ENCODE data around the gene CDH24. TPM values are rescaled to one million over a fixed set of nuclear protein-coding genes. Genes with fewer than 3 reads are reported as not detected.
A peak's percentile ranks its signal among the peaks of the same experiment; 100 is the strongest.

The CDH24 gene
- total and polyA plus RNA-seq, 2 of the 13 experiments (the other 11 are each of a cell fraction or from before 2014, with no cell fraction given): 0.69 to 0.99 TPM

DNA sequence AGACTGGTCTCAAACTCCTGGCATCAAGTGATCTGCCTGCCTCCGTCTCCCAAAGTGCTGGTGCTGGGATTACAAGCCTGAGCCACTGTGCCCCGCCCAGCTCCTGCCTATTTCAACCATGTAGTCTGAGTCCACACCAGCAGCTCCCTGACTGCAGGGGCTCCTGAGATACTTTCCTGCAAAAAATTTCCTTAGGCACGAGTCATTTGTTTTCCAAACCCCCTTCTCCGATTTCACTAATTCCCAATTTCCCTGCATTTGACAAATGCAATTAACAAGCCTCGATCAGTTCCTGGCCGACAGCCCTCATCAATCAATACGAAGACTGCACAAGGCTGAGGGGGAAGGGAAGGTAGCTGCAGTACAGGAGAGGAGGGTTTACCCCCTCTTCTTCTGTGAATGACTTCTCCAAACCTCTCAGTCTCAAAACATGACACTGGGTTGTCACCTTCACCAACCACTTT, 32.7 kb downstream of the CDH24 start (continued):
- TF ChIP-seq, protein P1, sequence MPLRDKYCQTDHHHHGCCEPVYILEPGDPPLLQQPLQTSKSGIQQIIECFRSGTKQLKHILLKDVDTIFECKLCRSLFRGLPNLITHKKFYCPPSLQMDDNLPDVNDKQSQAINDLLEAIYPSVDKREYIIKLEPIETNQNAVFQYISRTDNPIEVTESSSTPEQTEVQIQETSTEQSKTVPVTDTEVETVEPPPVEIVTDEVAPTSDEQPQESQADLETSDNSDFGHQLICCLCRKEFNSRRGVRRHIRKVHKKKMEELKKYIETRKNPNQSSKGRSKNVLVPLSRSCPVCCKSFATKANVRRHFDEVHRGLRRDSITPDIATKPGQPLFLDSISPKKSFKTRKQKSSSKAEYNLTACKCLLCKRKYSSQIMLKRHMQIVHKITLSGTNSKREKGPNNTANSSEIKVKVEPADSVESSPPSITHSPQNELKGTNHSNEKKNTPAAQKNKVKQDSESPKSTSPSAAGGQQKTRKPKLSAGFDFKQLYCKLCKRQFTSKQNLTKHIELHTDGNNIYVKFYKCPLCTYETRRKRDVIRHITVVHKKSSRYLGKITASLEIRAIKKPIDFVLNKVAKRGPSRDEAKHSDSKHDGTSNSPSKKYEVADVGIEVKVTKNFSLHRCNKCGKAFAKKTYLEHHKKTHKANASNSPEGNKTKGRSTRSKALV (CRISPR knock-in tag; IDR thresholded peaks at IDR 0.05): no peak
- TF ChIP-seq ZNF18 (CRISPR knock-in tag; IDR thresholded peaks at IDR 0.05; ENCODE audit: insufficient replicate concordance) (no peak), FOXK1 (CRISPR knock-in tag; IDR thresholded peaks at IDR 0.05; ENCODE audit: borderline replicate concordance, low read depth) (no peak), ZNF20 (CRISPR knock-in tag; IDR thresholded peaks at IDR 0.05) (no peak), NFE2L1 (CRISPR knock-in tag; IDR thresholded peaks at IDR 0.05; ENCODE audit: borderline replicate concordance) (no peak), ZNF790 (CRISPR knock-in tag; IDR thresholded peaks at IDR 0.05; ENCODE audit: borderline replicate concordance) (no peak), ZNF547 (CRISPR knock-in tag; IDR thresholded peaks at IDR 0.05) (0 out of 2 replicates have a peak, but pooled peaks have one; percentile 18), CEBPB (IDR thresholded peaks at IDR 0.05; ENCODE audit: borderline replicate concordance, low read depth, low read length) (no peak), CENPX (CRISPR knock-in tag; IDR thresholded peaks at IDR 0.05) (no peak), CCAR2 (optimal IDR thresholded peaks at IDR 0.05; ENCODE audit: low read depth, low read length) (no peak), NFRKB (IDR thresholded peaks at IDR 0.05) (peak; percentile 6; the same call in 1 of the 2 replicates), ZBTB49 (CRISPR knock-in tag; IDR thresholded peaks at IDR 0.05; ENCODE audit: borderline replicate concordance) (peak; percentile 64; the same call in 1 of the 2 replicates), MBD4 (IDR thresholded peaks at IDR 0.05; ENCODE audit: borderline replicate concordance, low read length) (0 out of 2 replicates have a peak, but pooled peaks have one; percentile 23), ZNF883 (CRISPR knock-in tag; IDR thresholded peaks at IDR 0.05; ENCODE audit: not compliant biosample characterization) (no peak), TOE1 (CRISPR knock-in tag; IDR thresholded peaks at IDR 0.05) (no peak)
- TF ChIP-seq, protein P2, sequence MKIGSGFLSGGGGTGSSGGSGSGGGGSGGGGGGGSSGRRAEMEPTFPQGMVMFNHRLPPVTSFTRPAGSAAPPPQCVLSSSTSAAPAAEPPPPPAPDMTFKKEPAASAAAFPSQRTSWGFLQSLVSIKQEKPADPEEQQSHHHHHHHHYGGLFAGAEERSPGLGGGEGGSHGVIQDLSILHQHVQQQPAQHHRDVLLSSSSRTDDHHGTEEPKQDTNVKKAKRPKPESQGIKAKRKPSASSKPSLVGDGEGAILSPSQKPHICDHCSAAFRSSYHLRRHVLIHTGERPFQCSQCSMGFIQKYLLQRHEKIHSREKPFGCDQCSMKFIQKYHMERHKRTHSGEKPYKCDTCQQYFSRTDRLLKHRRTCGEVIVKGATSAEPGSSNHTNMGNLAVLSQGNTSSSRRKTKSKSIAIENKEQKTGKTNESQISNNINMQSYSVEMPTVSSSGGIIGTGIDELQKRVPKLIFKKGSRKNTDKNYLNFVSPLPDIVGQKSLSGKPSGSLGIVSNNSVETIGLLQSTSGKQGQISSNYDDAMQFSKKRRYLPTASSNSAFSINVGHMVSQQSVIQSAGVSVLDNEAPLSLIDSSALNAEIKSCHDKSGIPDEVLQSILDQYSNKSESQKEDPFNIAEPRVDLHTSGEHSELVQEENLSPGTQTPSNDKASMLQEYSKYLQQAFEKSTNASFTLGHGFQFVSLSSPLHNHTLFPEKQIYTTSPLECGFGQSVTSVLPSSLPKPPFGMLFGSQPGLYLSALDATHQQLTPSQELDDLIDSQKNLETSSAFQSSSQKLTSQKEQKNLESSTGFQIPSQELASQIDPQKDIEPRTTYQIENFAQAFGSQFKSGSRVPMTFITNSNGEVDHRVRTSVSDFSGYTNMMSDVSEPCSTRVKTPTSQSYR (CRISPR knock-in tag; IDR thresholded peaks at IDR 0.05; ENCODE audit: borderline replicate concordance): no peak
- TF ChIP-seq, protein P3, sequence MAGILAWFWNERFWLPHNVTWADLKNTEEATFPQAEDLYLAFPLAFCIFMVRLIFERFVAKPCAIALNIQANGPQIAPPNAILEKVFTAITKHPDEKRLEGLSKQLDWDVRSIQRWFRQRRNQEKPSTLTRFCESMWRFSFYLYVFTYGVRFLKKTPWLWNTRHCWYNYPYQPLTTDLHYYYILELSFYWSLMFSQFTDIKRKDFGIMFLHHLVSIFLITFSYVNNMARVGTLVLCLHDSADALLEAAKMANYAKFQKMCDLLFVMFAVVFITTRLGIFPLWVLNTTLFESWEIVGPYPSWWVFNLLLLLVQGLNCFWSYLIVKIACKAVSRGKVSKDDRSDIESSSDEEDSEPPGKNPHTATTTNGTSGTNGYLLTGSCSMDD (CRISPR knock-in tag; IDR thresholded peaks at IDR 0.05): no peak
- TF ChIP-seq, protein P4, sequence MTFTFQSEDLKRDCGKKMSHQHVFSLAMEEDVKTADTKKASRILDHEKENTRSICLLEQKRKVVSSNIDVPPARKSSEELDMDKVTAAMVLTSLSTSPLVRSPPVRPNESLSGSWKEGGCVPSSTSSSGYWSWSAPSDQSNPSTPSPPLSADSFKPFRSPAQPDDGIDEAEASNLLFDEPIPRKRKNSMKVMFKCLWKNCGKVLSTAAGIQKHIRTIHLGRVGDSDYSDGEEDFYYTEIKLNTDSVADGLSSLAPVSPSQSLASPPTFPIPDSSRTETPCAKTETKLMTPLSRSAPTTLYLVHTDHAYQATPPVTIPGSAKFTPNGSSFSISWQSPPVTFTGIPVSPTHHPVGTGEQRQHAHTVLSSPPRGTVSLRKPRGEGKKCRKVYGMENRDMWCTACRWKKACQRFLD (CRISPR knock-in tag; IDR thresholded peaks at IDR 0.05; ENCODE audit: borderline replicate concordance): no peak
